Choroid plexus epithelial cell (primary cell): Measurements from ENCODE around the gene TPRG1.
A peak's percentile ranks its signal among the peaks of the same experiment; 100 is the strongest.

Source experiments
- DNase-seq: peaks from one replicate; pipeline ENCODE4 v3.0.0-alpha.2; 2010; ENCODE audit warnings: low read depth
- H3K4me3 ChIP-seq: 2 replicates; pipeline ENCODE4 v1.5.1; 2011; ENCODE audit warnings: low read depth, mild to moderate bottlenecking, control low read depth, low read length, moderate library complexity
- CTCF ChIP-seq: conservative IDR thresholded peaks from 2 replicates; pipeline ENCODE4 v1.5.1; 2011; ENCODE audit warnings: low read depth, mild to moderate bottlenecking, control low read depth, inconsistent platforms, low read length, moderate library complexity

Gene TPRG1

GRCh38 chr3:189160519-189161309, 11.1 kb upstream of the TPRG1 start:
- TF ChIP-seq CTCF = no peak
- DNase-seq = no peak
- H3K4me3 ChIP-seq = no peak overlapping the region

DNA sequence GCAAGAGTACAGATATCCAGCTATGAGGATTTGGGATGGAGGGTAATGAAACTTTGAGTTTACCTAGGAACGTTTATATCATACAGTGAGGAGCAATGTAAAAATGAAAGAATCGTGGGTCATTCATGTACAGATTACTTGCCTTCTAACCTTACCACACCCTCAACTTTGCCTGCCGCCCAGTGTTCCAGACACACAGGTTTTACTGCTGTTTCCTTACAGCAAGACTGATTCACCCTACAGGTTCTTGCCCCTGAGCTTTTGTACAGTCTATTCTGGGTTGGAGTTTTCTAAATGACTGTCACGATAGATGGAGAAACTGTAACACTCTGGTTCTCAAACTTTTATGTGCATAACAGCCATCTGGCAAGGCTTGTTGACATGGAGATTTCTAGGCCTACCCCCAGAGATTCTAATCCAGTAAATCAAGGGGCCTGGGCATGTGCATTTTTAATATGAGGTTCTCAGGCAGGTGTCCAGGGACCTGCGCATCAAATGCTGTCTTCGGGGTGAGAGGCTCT, 6.6 kb upstream of the TPRG1 start:
- no peak for TF ChIP-seq CTCF
- no peak overlapping the region for H3K4me3 ChIP-seq
- DNase-seq = no peak

DNA sequence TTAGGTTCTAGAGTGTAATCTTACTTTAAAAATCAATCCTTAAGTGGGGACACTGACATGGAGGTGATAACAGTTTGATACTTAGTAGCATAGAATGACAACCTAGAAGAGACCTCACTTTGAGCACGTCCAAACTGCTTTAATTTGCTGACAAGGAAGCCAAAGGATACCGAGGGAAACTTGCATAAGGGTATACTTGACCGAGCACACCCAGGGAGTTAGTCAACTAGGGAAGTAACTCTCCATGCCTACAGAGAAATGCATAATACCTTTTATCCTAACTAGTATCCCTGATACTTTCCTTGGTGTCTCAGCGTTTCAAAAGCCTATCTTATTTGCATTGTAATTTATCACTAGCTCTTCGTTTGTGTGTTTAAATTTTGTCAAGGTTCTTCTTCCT, 5.5 kb upstream of the TPRG1 start:
- no peak for TF ChIP-seq CTCF
- no peak for DNase-seq

GRCh38 chr3:189167027-189167766, 4.6 kb upstream of the TPRG1 start:
- no peak for TF ChIP-seq CTCF
- no peak for DNase-seq

More for the DNA sequence above, 5.5 kb upstream of the TPRG1 start:
- H3K4me3 ChIP-seq = no peak overlapping the region

GRCh38 chr3:189168711-189169110, 3.1 kb upstream of the TPRG1 start:
- no peak for DNase-seq
- TF ChIP-seq CTCF = no peak
- no peak overlapping the region for H3K4me3 ChIP-seq

More at GRCh38 chr3:189167027-189167766, 4.6 kb upstream of the TPRG1 start:
- H3K4me3 ChIP-seq = no peak overlapping the region

DNA sequence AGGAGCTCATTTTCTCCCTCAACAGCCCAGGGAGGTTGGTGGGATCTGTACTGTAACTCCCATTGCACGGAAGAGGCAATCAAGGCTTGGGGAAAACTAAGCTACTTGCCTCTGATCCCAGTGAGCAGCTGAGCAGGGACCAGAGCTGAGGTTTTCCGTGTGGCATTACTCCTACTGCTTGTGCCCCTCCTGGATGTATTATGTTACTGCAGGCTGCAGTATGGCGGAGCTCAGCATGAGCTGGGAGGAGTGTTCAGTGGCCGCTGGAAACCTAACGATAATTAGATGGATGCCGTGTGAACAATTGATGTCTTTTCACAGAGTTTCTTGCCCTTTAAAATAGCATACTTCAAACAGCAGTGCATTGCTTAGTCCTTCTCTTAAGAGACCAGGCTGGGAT, 2.0 kb upstream of the TPRG1 start:
- H3K4me3 ChIP-seq = no peak overlapping the region
- no peak for DNase-seq
- peak; percentile 30 for TF ChIP-seq CTCF
